Fibroblast of skin of scalp (primary cell): ENCODE measurements around the gene TGFB1I1.
"Not testable (repeated sequence)": the region's sequence is repeated elsewhere in the genome, so short reads cannot be mapped to it uniquely, and the experiment has no call there.

Experiments used
- DNase-seq: peaks from one replicate; pipeline ENCODE4 v3.0.0-alpha.2; 2013

TGFB1I1 gene

GRCh38 chr16:31519759-31520431 is 47.9 kb downstream of the TGFB1I1 start:
- DNase-seq = no peak

- no peak for DNase-seq
Measured at GRCh38 chr16:31521368-31521767, 49.4 kb downstream of the TGFB1I1 start.

GRCh38 chr16:31522071-31522470 is 50.1 kb downstream of the TGFB1I1 start:
- DNase-seq = no peak

GRCh38 chr16:31523768-31524167 is 51.8 kb downstream of the TGFB1I1 start:
- not testable (repeated sequence) for DNase-seq

- no peak for DNase-seq
Measured at GRCh38 chr16:31525113-31525512, 53.2 kb downstream of the TGFB1I1 start.
